Measurements from ENCODE around the gene TRABD2B.

TRABD2B gene

DNA sequence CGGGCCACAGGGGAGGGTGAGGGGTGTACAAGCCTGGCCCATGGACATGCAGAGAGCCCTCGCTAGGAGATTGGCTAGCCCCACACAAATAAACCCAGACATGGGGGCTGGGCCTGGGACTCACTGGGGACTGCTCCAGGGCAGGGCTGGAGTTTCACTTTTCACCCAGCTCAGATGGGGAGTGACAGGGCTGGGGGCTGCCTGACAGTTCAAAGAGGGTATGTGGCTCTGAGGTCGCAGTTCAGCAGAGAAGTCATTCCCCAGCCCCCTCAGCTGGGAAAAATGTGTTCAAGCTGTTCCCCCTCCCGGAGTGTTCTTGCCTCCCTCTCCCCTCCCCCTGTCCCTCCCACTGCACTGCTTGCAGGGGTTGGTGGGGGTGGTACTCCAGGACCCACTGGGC is 277.1 kb downstream of the TRABD2B start:
- Histone ChIP-seq H4K91ac (ENCODE audit: low read depth, low read length, poor library complexity) (peak overlapping the region; percentile 31), H3K4me1 (ENCODE audit: control insufficient read depth in 2 of 2, insufficient read depth in 1 of 2, low read depth in 1 of 2, low read length in 2 of 2) (peaks cover 0 to 12% of the 10 kb centered on the region in 2 donors), H3K9ac (ENCODE audit: low read depth, low read length, poor library complexity) (peak overlapping the region; percentile 39), H3K14ac (ENCODE audit: low read length) (no peak overlapping the region), H3K18ac (ENCODE audit: low read length) (peak overlapping the region; percentile 17), H2BK5ac (ENCODE audit: low read length) (no peak overlapping the region), H3K4me2 (ENCODE audit: insufficient read depth, low read length, poor library complexity, severe bottlenecking) (no peak overlapping the region), H2BK15ac (ENCODE audit: low read length) (no peak overlapping the region), H2BK12ac (ENCODE audit: low read length) (no peak overlapping the region), H3K79me1 (ENCODE audit: low read depth, low read length) (peaks cover 2% of the 10 kb centered on the region), H3K9me3 (replicated peaks in 1 of 2; ENCODE audit: control insufficient read depth in 2 of 2, insufficient read depth in 1 of 2, low read depth in 1 of 2, low read length in 2 of 2) (peaks cover 0 to 2% of the 10 kb centered on the region in 2 donors), H3K23ac (ENCODE audit: low read depth, low read length, poor library complexity) (no peak overlapping the region), H3K36me3 (replicated peaks in 1 of 2; ENCODE audit: control insufficient read depth in 2 of 2, insufficient read depth in 2 of 2, low read length in 2 of 2) (no peaks in the 10 kb centered on the region), H3K27ac (replicated peaks; ENCODE audit: low read length) (no peak overlapping the region), H3K4ac (ENCODE audit: low read length) (no peak overlapping the region), H3K4me3 (ENCODE audit: low read length in 2 of 2) (no peak overlapping the region), H3K27me3 (ENCODE audit: control insufficient read depth in 3 of 3, insufficient read depth in 3 of 3, low read depth in 1 of 3, low read length in 3 of 3) (peaks cover 10 to 80% (median 32%) of the 10 kb centered on the region in 3 experiments), H4K8ac (ENCODE audit: low read depth, low read length) (no peak overlapping the region), H2AK5ac (ENCODE audit: low read depth, low read length) (no peak overlapping the region), H2AFZ (ENCODE audit: low read length) (no peak overlapping the region), H2BK120ac (ENCODE audit: low read depth, low read length) (no peak overlapping the region)
- WGBS, 2 donors (ENCODE audit: extremely low coverage in 2 of 2, insufficient read length in 2 of 2, insufficient replicate concordance in 1 of 2) = no CpG with 5 or more reads among the region's 4 CpGs
- no peak for DNase-seq (ENCODE audit: low spot score)

DNA sequence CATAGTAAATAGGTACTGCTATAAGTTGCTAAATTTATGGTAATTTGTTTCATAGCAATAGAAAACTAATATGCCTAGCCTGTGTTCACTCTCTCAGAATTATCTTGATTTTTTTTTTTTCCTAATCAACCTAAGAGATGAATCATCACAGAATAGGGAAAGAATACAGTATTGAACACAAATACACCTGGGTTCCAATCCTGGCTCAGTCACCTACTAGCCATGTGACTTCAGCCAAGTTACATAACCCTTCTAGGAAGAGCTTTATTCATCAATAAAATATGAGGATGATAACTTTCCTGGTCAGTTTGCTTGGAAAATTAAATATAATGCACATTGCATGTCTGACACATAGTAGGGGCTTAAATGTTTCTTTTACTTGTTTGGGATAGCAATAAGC is 279.8 kb downstream of the TRABD2B start:
- H2BK12ac ChIP-seq (ENCODE audit: low read length) = no peak overlapping the region
- no peak overlapping the region for H4K91ac ChIP-seq (ENCODE audit: low read depth, low read length, poor library complexity)
- no peak overlapping the region for H2BK15ac ChIP-seq (ENCODE audit: low read length)
- H2BK120ac ChIP-seq (ENCODE audit: low read depth, low read length) = no peak overlapping the region
- no peak overlapping the region for H2AK5ac ChIP-seq (ENCODE audit: low read depth, low read length)
- H3K79me1 ChIP-seq (ENCODE audit: low read depth, low read length) = no peaks in the 10 kb centered on the region
- H3K27me3 ChIP-seq (ENCODE audit: control insufficient read depth in 3 of 3, insufficient read depth in 3 of 3, low read depth in 1 of 3, low read length in 3 of 3) = peaks cover 0 to 76% (median 12%) of the 10 kb centered on the region in 3 experiments
- H3K4me3 ChIP-seq (ENCODE audit: low read length in 2 of 2) = no peak overlapping the region
- no peak overlapping the region for H3K27ac ChIP-seq (replicated peaks; ENCODE audit: low read length)
- H3K14ac ChIP-seq (ENCODE audit: low read length) = no peak overlapping the region
- no peak for DNase-seq (ENCODE audit: low spot score)
- no peak overlapping the region for H3K23ac ChIP-seq (ENCODE audit: low read depth, low read length, poor library complexity)
- H3K9me3 ChIP-seq (replicated peaks in 1 of 2; ENCODE audit: control insufficient read depth in 2 of 2, insufficient read depth in 1 of 2, low read depth in 1 of 2, low read length in 2 of 2) = no peaks in the 10 kb centered on the region
- no peak overlapping the region for H2BK5ac ChIP-seq (ENCODE audit: low read length)
- no peak overlapping the region for H3K4ac ChIP-seq (ENCODE audit: low read length)
- no peak overlapping the region for H2AFZ ChIP-seq (ENCODE audit: low read length)
- no peak overlapping the region for H3K9ac ChIP-seq (ENCODE audit: low read depth, low read length, poor library complexity)
- no peak overlapping the region for H3K4me2 ChIP-seq (ENCODE audit: insufficient read depth, low read length, poor library complexity, severe bottlenecking)
- no peak overlapping the region for H4K8ac ChIP-seq (ENCODE audit: low read depth, low read length)
- no peak overlapping the region for H3K18ac ChIP-seq (ENCODE audit: low read length)
- peaks cover 0 to 9% of the 10 kb centered on the region in 2 donors for H3K4me1 ChIP-seq (ENCODE audit: control insufficient read depth in 2 of 2, insufficient read depth in 1 of 2, low read depth in 1 of 2, low read length in 2 of 2)
- H3K36me3 ChIP-seq (replicated peaks in 1 of 2; ENCODE audit: control insufficient read depth in 2 of 2, insufficient read depth in 2 of 2, low read length in 2 of 2) = no peaks in the 10 kb centered on the region

DNA sequence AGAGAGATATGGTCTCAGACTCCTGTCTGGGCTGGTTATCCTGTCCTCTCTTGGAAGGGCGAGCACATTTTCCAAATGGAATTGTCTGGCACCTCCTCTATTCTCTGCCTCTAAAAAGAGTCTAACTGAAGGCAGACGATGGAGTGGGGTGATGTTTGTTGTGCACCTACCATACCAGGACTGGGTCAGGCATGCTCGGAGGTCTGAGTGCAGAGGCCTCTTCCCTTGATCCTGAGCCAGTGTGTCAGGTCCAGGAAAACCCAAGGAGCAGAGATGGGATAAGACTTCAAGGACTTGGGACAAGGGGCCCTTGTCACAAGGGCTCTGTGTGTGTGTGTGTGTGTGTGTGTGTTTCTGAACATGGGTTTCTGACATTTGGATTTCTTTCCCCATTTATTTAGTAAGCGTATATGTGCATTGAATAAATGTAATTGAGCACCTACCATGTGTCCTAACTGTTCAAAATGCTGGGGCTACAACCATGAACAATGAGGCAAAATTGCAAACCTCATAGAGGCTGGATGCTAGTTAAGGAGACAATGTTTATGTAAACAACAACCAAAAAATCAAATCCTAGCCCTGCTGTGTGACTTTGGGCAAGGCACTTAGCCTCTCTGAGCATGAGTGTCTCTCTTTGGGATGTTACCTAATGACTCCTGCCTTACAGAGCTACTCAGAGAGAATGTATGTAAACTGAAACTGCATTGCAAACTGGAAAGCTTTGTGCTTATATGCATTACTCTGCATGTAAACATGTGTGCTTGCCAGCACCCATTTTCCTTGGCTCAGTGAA is 283.0 kb downstream of the TRABD2B start:
- H3K27me3 ChIP-seq (ENCODE audit: control insufficient read depth in 3 of 3, insufficient read depth in 3 of 3, low read depth in 1 of 3, low read length in 3 of 3) = peaks cover 7 to 78% (median 34%) of the 10 kb centered on the region in 3 experiments
- DNase-seq (ENCODE audit: low spot score) = no peak
- H2BK12ac ChIP-seq (ENCODE audit: low read length) = no peak overlapping the region
- H3K4me1 ChIP-seq (ENCODE audit: control insufficient read depth in 2 of 2, insufficient read depth in 1 of 2, low read depth in 1 of 2, low read length in 2 of 2) = peaks cover 0 to 3% of the 10 kb centered on the region in 2 donors
- H4K91ac ChIP-seq (ENCODE audit: low read depth, low read length, poor library complexity) = no peak overlapping the region
- no peak overlapping the region for H2BK15ac ChIP-seq (ENCODE audit: low read length)
- no peak overlapping the region for H3K23ac ChIP-seq (ENCODE audit: low read depth, low read length, poor library complexity)
- no peak overlapping the region for H2AK5ac ChIP-seq (ENCODE audit: low read depth, low read length)
- H3K18ac ChIP-seq (ENCODE audit: low read length) = no peak overlapping the region
- no peak overlapping the region for H3K4me3 ChIP-seq (ENCODE audit: low read length in 2 of 2)
- H3K79me1 ChIP-seq (ENCODE audit: low read depth, low read length) = no peaks in the 10 kb centered on the region
- H2BK5ac ChIP-seq (ENCODE audit: low read length) = no peak overlapping the region
- H3K4me2 ChIP-seq (ENCODE audit: insufficient read depth, low read length, poor library complexity, severe bottlenecking) = no peak overlapping the region
- H3K36me3 ChIP-seq (replicated peaks in 1 of 2; ENCODE audit: control insufficient read depth in 2 of 2, insufficient read depth in 2 of 2, low read length in 2 of 2) = no peaks in the 10 kb centered on the region
- H3K27ac ChIP-seq (replicated peaks; ENCODE audit: low read length) = no peak overlapping the region
- no CpG with 5 or more reads among the region's 4 CpGs for WGBS, 2 donors (ENCODE audit: extremely low coverage in 2 of 2, insufficient read length in 2 of 2, insufficient replicate concordance in 1 of 2)
- H3K4ac ChIP-seq (ENCODE audit: low read length) = no peak overlapping the region
- no peak overlapping the region for H3K9ac ChIP-seq (ENCODE audit: low read depth, low read length, poor library complexity)
- H2AFZ ChIP-seq (ENCODE audit: low read length) = no peak overlapping the region
- no peak overlapping the region for H3K14ac ChIP-seq (ENCODE audit: low read length)
- H2BK120ac ChIP-seq (ENCODE audit: low read depth, low read length) = no peak overlapping the region
- no peaks in the 10 kb centered on the region for H3K9me3 ChIP-seq (replicated peaks in 1 of 2; ENCODE audit: control insufficient read depth in 2 of 2, insufficient read depth in 1 of 2, low read depth in 1 of 2, low read length in 2 of 2)
- H4K8ac ChIP-seq (ENCODE audit: low read depth, low read length) = no peak overlapping the region

DNA sequence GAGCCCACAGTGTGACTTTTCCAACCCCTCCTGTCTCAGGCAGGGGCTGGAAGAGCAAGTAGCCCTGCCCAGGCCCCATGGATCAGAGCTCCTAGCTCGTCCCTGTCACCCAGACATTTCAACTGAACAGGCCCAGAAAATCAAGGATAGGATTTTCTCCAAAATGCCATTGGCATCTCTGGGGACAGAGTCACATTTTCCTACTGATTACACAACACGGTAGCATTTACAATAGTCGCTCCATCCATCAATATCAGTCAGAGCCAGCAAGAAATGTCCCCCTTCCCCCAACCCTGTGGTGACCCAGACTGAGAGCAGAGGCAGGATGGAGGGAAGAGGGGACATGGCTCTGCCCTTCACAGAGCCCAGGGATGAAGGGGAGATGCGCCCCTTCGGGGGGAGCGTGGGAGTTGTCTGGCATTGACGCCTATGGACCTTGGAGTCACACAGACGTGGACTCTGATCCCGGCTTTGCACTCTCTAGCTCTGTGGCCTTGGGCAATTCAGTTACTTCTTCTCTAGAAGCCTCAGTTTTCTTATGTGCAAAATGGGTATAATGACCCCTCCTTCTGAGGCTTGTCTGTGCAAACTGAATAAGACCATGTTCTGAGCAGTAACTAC is 283.7 kb downstream of the TRABD2B start:
- no peak for DNase-seq (ENCODE audit: low spot score)
- no peak overlapping the region for H2AK5ac ChIP-seq (ENCODE audit: low read depth, low read length)
- no peak overlapping the region for H3K4ac ChIP-seq (ENCODE audit: low read length)
- H2BK15ac ChIP-seq (ENCODE audit: low read length) = no peak overlapping the region
- H4K8ac ChIP-seq (ENCODE audit: low read depth, low read length) = no peak overlapping the region
- no peak overlapping the region for H3K4me3 ChIP-seq (ENCODE audit: low read length in 2 of 2)
- H3K4me1 ChIP-seq (ENCODE audit: control insufficient read depth in 2 of 2, insufficient read depth in 1 of 2, low read depth in 1 of 2, low read length in 2 of 2) = peaks cover 2 to 7% of the 10 kb centered on the region in 2 donors
- H3K27ac ChIP-seq (replicated peaks; ENCODE audit: low read length) = no peak overlapping the region
- H3K4me2 ChIP-seq (ENCODE audit: insufficient read depth, low read length, poor library complexity, severe bottlenecking) = no peak overlapping the region
- H3K36me3 ChIP-seq (replicated peaks in 1 of 2; ENCODE audit: control insufficient read depth in 2 of 2, insufficient read depth in 2 of 2, low read length in 2 of 2) = no peaks in the 10 kb centered on the region
- peaks cover 7 to 82% (median 41%) of the 10 kb centered on the region in 3 experiments for H3K27me3 ChIP-seq (ENCODE audit: control insufficient read depth in 3 of 3, insufficient read depth in 3 of 3, low read depth in 1 of 3, low read length in 3 of 3)
- H4K91ac ChIP-seq (ENCODE audit: low read depth, low read length, poor library complexity) = no peak overlapping the region
- H3K9me3 ChIP-seq (replicated peaks in 1 of 2; ENCODE audit: control insufficient read depth in 2 of 2, insufficient read depth in 1 of 2, low read depth in 1 of 2, low read length in 2 of 2) = no peaks in the 10 kb centered on the region
- H2AFZ ChIP-seq (ENCODE audit: low read length) = no peak overlapping the region
- H3K14ac ChIP-seq (ENCODE audit: low read length) = no peak overlapping the region
- no peak overlapping the region for H3K9ac ChIP-seq (ENCODE audit: low read depth, low read length, poor library complexity)
- H2BK120ac ChIP-seq (ENCODE audit: low read depth, low read length) = no peak overlapping the region
- no peak overlapping the region for H2BK5ac ChIP-seq (ENCODE audit: low read length)
- H2BK12ac ChIP-seq (ENCODE audit: low read length) = no peak overlapping the region
- H3K79me1 ChIP-seq (ENCODE audit: low read depth, low read length) = no peaks in the 10 kb centered on the region
- no peak overlapping the region for H3K18ac ChIP-seq (ENCODE audit: low read length)
- no CpG with 5 or more reads among the region's 9 CpGs for WGBS, 2 donors (ENCODE audit: extremely low coverage in 2 of 2, insufficient read length in 2 of 2, insufficient replicate concordance in 1 of 2)
- H3K23ac ChIP-seq (ENCODE audit: low read depth, low read length, poor library complexity) = no peak overlapping the region

Measured in neuronal stem cell (in vitro differentiated cells).